Hepatic stellate cell (primary cell): ENCODE results near the gene COL18A1.
"Not testable (repeated sequence)": the region's sequence is repeated elsewhere in the genome, so short reads cannot be mapped to it uniquely, and the experiment has no call there.

ENCODE experiments used
- DNase-seq: peaks from one replicate; pipeline ENCODE4 v3.0.0; 2011; ENCODE audit warnings: low spot score

COL18A1 gene

DNA sequence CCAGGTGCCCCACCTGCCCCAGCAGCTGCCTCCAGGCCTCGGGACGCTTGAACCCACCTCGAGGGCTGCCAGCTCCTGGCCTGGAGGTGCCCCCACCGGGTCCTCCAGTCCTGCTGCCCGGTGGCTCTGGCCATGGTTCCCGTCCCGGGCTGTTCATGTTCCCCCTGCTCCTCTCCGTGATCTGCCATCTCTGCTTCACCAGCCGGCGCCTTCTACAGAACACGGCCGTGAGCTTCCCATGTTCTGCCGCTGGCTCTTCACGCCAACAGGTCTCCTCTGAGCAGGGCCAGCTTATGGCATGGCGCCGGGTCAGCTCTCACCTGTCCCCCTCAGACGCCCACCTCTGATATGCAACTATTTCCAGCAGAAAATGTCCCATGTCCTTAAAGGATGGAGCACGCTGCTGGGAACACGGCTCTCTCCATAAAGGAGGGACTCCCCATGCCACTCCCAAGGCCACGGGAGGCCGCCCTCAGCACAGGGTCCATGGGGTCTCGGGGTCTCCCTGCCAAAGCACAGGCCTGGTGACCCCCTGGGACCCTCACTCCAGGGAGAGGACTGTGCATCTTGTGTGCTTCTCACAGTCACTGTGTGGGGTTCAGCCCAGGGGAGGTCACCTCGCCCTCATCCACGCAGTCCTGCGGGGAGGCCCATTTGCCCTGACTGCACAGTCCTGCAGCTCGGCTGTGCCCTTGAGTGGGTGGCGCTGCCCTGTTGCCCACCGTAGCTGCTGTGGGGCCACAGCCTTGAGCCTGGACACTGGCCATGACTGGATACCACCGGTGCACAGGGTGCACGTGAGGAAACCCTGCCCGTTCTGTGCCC lies 36.7 kb downstream of the COL18A1 start:
- no peak for DNase-seq

DNA sequence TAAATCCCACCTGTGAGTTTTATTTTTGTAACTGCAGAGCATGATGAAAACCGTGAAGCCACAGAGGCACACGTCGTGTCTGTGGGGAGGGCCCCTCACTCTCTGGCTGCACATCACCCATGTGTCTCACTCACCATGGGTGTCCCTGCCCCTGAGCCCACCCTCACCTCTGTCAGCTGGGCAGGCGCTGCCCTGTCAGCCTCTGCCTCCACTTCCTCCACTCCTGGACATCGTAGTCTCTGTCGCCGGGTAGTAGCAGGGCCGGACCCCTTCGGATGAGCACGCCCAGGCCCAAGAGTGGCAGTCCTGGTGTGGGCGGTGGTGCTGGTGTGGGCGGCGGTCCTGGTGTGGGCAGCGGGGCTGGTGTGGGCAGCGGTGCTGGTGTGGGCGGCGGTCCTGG lies 37.3 kb downstream of the COL18A1 start:
- DNase-seq = no peak

DNA sequence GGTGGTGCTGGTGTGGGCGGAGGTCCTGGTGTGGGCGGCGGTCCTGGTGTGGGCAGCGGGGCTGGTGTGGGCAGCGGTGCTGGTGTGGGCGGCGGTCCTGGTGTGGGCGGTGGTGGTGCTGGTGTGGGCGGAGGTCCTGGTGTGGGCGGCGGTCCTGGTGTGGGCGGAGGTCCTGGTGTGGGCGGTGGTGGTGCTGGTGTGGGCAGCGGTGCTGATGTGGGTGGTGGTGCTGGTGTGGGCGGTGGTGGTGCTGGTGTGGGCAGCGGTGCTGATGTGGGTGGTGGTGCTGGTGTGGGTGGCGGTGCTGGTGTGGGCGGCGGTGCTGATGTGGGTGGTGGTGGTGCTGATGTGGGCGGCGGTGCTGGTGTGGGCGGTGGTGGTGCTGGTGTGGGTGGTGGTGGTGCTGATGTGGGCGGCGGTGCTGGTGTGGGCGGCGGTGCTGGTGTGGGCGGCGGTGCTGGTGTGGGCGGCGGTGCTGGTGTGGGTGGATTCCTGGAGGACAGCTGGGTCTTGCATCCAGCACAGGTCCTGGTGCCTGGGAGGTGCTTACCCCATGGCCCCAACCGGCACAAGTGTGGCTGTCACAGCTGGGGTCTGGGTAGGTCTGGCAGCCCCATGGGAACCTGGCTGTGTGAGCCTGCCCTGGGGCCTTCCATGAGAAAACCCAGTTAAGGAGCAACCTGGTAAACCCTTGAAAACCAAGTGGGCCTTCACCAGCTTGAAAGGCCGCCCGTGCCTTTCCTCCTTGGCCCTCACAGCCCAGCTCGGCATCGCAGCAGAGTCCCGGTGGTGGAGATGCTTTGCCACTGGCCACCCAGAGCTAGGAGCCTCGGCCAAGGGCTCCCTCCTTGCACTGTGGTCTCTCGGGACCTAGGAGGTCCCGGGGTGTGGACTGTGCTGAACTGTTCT lies 38.0 kb downstream of the COL18A1 start:
- DNase-seq = not testable (repeated sequence)

DNA sequence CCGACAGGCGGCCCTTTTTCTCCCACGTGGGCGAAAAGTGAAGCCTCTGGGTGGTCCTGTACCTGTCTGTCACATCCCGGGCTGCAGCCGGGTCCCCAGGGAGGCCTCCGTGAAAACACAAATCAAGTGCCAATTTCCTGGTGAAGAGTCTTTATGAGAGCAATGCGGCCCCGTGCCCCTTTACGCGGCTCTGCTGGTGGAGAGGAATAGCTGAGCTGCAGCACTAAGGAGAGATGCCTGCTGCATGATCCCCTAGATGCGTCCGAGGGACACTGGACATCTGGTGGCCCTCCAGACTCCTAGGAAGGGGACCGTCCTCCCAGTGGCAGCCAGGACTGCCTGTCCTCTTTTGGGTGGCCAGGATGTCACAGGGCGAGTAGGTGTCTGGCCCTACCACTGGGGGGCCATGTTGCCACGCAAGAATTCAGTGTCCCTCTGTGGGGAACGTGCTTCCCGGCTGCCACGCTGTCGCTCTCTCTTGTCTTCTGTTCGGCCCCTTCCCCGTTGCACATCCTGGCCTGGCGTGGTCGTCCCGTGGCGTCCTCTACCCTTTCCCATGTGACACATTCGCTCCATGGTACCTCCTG lies 38.7 kb downstream of the COL18A1 start:
- no peak for DNase-seq

DNA sequence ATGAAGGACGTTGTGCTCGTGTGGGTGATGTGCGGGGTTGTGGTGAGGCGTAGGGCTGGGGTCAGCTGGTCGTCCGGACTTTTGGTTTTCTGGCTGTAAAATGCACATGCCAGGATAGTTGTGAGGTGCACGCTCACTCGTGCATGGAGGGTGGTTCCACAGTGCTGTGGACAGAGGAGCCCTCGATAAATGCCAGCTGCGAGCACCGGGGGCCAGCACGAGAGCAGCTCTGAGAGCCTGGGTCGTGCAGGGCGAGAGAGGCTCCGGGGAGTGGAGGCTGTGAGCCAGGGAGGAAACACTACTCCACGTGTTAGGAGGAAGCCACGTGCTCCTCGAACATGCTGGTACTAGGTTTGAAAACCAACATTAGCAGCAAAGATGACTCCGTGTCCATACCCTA lies 39.4 kb downstream of the COL18A1 start:
- no peak for DNase-seq

DNA sequence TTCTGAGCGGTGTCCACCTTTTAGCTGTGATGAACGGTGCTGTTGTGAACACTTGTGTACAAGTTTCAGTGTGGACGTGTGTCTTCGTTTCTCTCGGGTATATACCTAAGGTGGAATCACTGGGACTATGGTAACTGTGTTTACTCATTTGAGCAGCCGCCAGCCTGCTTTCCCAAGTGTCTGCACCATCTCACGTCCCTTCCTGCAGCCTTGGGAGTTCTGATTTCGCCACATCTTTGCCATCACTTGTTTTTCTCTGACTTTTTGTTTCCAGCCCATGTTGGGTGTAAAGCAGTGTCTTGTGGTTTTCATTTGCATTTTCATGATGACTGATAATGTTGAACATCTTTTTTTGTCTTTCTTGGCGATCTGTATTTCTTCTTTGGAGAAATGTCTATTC lies 40.4 kb downstream of the COL18A1 start:
- no peak for DNase-seq

DNA sequence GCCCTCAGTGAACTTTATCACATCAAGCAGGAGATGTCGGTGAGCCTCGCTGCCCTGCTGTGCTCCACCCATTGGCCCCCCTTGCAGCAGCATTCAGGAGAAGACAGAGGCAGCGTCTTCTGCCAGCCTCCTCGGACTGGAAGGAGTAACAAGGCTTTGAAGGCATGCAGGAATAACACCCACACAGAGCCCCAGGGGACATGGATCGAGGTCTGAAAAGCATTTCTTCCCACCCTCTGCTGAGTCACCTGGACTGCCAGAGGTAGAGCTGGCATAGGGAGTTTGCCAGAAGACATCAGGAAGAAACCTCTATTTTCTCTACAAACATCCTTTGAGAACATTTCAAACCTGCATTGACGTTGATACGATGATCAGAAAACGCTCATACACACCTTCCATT lies 42.9 kb downstream of the COL18A1 start:
- no peak for DNase-seq

DNA sequence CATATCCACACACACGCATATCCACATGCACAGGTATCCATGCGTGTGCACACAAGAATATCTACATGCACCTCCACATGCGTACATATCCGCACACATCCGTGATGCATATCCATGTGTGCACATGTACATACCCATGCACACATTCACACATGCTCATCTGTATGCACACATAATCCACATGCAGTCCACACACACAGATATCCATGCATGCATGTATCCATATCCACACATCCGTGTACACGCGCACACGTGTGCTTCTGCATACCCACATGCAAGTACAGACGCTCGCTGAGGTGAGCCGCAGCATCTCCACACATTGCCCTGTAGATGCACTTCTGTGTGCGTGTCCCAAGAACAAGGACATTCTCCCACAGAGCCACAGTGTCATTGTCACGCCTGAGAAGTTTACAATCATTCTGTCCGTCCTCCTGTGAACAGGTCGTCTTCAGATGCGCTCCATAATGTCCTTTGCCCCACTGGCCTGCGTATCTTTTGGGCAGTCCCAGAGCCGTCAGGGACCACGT lies 43.4 kb downstream of the COL18A1 start:
- no peak for DNase-seq

DNA sequence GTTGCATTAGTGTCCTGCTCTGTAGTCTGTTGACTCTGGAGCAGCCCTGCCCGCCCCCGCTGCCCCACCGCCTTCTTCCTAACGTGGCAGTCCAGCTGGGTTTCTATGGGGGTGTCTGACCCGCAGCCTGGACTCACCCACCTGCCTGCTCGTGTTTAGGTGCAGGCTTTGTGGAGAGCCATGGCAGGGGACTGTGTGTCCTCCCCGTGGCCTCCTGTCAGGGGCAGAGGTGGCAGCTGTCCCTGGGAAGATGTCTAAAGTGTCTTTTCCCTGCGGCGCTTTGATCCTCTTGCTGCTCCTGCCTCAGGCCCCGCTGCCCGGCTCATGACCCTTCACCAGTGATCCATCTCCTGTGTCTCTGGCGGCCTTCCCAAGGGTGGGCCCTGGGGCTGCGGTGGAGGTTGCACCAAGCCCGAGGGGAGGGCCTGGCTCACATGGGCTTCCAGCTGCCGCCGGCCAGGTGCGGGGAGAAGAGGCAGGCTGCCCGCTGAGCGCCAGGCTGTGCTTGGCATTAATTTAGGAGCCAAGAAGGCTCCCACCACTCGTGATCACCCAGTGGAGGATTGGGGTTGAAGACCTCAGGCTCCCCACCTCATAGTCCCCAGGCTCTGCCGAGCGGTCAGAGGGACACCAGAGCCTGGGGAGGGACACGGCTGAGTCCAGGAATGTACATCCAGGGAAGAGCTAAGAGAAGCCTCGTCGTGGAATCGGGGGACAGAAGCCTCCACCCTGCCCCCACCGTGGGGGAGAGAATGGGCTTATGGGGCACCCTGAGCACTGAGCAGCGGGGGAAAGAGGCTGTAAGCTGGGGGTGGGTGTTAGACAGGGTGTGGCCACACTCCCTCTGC lies 44.1 kb downstream of the COL18A1 start:
- DNase-seq = no peak

DNA sequence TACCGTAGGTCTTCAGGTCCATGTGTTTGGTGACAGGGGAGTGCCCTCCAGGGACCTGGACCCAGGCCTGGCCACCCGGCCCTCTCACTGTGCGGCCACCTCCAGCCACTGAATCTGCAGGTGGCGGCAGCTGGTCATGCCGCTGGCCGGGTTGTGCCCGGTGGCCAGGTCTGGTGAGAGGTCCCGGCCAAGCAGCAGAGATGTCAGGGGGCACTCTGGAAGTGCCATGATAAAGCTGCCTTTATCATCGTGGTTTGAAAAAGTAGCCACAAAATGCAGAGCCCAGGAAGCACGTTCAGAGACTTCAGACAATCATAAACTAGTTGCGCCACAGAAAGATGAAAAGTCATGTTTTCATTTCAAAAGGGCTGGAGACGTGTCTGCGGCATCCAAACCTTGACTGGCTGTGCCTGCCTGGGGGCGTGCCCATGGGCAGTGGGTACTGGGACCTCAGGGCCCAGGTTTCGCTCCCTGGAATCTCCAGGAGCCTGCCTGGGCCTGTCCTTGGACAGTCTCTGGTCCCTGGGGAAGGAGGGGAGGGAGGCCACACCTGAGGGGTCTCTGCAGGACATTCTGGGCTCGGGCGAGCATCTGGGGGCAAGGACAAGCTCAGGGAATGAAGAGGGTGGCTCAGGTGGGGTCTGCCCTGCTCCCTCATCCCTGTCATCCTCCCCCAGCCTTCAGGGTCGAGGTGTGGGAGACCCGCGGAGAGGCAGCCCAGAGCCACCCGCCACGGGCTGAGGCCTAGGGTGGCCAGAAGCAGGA lies 44.9 kb downstream of the COL18A1 start:
- no peak for DNase-seq

DNA sequence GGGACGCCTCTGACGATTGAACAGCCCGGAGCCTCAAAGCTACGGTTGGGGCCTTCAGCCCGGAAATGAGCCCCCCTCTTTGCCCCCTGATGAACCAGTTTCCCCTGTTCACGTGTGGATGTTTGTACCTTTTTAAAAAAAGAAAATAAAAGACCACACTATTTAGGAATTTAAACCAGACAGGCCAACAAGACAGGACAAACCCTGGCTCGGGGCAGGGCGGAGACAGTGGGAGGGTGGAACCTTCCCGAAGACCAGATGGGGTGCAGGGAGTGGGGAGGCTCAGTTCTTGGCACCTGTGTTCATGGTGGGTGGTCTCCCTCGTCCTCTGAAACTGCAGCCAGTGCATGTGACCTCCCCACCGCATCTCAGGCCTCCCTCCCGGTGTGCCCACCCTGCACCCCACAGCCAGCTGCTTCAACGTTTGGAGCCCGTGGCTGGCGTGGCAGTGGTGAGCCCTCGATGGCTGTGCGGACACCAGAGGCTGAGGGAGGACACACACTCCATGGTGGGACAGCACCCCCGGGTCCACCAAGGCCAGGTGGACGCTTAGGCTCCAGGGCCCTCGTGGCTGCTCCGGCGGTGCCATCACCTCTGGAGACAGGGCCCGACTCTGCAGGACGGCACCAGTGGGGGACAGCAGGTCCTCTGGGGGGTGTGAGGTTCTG lies 45.6 kb downstream of the COL18A1 start:
- DNase-seq = no peak

DNA sequence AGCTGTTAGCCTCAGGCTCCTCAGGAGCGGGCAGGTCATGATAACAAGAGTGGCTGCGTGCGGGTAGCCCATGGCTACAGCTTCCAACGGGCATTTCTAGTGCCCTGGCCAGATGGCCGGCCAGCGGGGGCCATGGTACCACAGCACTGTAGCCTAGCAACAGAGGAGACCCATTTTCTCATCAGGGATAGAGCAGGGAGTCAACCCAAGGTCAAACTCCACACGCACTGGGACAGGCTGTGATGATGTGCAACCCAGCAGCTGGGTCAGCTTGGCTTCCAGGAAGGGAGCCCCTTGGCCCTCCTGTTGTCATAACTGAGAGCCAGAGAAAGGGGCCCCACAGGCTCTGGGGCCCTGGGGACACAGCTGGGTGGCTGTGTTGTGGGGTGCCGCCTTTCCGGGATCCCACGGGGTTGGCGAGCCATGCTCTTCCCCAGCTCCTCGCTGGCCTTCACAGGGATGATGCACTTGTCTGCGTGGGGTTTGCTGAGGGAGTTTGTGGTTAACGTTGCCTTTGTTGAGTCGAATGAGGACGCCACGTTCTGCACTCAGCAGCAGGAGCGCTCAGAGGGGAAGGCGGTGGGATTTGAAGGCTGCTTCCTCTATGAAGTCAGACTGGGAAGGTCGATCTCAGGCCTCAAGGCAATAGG lies 46.3 kb downstream of the COL18A1 start:
- no peak for DNase-seq

DNA sequence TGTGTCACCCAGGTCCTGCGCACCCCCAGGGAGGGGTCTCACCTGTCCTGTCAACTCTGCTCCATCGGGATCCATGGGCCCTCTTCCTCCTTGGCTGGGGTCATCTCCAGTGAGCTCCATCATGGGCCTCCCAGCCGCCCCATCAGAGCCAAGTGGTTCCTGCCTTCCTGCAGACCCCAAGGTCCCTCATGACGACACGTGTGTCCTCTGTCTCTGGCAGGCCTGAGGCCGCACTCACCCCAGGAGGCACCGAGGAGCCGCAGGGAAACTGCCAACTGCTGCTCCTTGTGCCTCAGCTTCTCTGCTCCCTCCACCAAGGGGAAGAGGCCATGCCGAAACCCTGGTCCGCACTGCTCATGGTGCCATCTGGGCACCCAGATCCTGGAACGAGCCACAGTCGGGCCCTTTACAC lies 46.8 kb downstream of the COL18A1 start:
- no peak for DNase-seq

DNA sequence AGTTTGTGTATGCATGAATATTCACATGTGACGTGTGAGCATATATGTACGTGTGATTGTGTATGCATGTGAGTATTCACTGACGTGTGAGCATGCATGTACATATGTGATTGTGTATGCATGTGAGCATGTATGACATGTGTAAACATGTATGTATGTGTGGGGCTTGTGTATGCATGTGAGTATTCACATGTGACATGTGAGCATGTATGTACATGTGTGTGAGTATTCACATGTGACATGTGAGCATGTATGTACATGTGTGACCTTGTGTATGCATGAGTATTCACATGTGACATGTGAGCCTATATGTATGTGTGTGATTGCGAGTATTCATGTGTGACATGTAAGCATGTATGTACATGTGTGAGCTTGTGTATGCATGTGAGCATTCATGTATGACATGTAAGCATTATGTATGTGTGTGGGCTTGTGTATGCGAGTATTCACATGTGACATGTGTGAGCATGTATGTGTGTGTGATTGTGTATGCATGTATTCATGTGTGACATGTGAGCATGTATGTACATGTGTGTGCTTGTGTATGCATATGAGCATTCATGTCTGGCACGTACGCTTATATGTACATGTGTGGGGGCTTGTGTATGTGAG lies 47.8 kb downstream of the COL18A1 start:
- DNase-seq = no peak

DNA sequence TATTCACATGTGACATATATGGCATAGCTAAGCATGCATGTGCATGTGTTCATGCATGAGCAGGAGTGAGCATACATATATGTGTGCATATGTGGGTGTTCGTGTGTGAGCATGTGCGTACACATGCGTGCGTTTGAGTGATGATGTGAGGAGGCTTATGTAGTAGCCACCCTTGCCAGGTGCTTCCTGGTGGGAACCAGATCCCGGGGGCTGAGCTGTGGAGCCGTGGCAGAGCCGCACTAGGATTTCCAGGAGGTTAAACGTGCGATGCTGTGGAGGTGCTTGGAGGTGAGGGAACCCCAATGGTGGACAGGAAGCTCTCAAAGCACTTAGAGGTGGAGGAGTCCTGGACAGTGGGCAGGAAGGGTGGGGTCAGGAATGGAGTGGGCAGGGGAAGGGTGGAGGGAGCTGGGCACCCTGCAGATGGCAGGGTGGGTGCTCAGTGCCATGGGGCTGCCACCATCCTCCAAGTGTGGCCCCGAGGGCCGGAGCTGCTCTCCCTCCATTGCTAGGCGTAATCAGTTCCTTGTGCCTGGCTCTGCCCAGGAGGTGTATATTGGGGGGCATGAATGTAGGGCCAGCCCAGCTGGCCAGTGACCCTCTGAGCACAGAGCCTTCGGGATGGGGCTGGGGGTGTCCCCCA lies 48.5 kb downstream of the COL18A1 start:
- no peak for DNase-seq

DNA sequence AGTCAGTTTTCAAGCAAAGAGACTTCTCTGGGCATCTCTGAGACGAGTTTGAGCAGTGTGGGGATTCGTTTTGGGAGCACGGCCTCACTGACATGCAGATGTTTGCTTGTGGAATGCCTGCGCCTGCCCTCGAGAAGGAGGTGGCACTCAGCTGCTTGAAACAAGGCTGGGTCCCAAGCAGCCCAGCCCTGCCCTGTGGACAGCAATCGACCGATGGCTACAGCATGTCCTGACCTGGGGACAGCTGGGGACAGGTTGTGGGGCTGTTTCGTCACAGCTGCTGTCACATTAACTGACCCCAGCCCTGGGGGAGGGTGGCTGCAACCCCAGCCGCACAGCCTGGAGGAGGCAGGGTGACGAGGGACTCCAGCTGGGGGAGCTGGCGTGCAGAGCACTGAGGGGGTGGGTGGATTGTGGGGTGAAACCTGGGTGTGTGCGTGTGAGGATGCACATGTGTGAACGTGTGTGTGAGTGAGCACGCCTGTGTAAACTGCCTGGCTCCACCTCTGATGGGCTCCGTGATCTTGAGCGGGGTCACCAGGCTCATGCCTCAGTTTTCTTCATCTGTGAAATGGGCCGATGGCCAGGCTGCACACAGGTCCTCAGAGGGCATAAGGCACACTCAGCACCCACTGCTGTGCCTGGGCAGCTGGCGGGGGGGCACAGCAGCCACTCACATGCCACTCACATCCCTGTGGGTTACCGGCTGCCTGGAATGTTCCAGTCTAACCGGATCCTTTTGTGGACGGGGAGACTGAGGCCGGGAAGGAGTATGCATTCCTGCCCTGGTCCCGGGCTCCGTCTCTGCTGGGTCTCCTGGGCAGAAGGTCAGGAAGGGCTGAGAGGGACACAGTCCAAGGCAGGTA lies 49.3 kb downstream of the COL18A1 start:
- DNase-seq = no peak

DNA sequence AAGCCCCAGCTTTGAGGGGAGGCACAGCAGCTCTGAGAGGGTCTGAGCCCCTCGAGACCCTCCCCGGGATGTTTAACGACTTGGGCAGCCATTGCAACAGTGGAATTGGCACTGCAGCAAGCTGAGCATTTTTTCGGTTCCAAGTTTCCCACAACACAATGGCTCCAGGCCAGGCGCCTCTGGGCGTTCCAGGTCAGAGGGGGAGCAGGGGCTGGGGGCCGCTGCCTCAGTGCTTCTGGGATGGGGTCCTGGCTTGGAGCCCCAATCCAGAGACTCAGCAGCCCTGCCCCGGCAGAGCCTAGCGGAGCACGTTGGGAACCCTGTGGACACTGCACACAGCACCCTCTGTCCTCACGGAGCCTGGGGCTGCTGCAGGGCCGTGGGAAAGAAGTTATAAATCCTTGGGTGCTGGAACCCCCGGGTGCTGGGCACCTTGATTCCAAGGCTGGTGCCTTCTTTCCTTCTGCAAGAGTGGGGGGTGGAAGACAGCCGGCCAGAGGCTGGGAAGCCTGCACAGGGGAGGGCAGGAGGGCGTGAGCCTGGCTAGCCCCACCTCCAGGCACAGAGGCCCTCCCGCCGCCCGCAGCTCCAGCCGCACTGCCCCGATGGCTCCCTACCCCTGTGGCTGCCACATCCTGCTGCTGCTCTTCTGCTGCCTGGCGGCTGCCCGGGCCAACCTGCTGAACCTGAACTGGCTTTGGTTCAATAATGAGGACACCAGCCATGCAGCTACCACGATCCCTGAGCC lies 50.1 kb downstream of the COL18A1 start:
- DNase-seq = peak; percentile 79
